Kidney (tissue), 14 donors: ENCODE results near the gene FERMT1. TPM values are rescaled to one million over a fixed set of nuclear protein-coding genes. Genes with fewer than 3 reads are reported as not detected.

Experiments
- DNase-seq, 5 donors: peaks; one replicate each; pipeline ENCODE4 v3.0.0-alpha.2; 2013 to 2020
- FAIRE-seq: peaks from 2 replicates; lab custom pipeline; 2012; peaks lifted over from hg19 to GRCh38; lab: Jason Lieb, UNC
- H3K27ac ChIP-seq, 2 donors: one replicate each; pipeline ENCODE4 v1.7.0; 2013; ENCODE audit warnings: low read depth in 2 of 2, low read length in 2 of 2, inconsistent platforms in 1 of 2
- H3K27me3 ChIP-seq: one replicate; pipeline ENCODE4 v1.7.1; 2013; ENCODE audit warnings: low read length, inconsistent platforms; ENCODE audit not compliant: control insufficient read depth, insufficient read depth
- H3K36me3 ChIP-seq, 3 donors: one replicate each; pipeline versions ENCODE4 v1.7.0 to v1.7.1; 2013; ENCODE audit warnings: low read length in 3 of 3, control low read depth in 1 of 3, inconsistent platforms in 1 of 3; ENCODE audit not compliant: insufficient read depth in 3 of 3, control insufficient read depth in 2 of 3
- H3K4me1 ChIP-seq, 3 donors: one replicate each; pipeline versions ENCODE4 v1.7.0 to v1.7.1; 2013; ENCODE audit warnings: low read length in 3 of 3, inconsistent platforms in 1 of 3, low read depth in 1 of 3; ENCODE audit not compliant: control insufficient read depth in 2 of 3, insufficient read depth in 2 of 3
- H3K4me3 ChIP-seq, 3 donors: one replicate each; pipeline versions ENCODE4 v1.7.0 to v1.8.1; 2013; ENCODE audit warnings: low read length in 3 of 3, control low read depth in 1 of 3, inconsistent platforms in 1 of 3
- H3K9ac ChIP-seq, 3 donors: one replicate each; pipeline versions ENCODE4 v1.7.0 to v1.7.1; 2013; ENCODE audit warnings: low read length in 3 of 3, control low read depth in 1 of 3, inconsistent platforms in 1 of 3
- H3K9me3 ChIP-seq, 3 donors: one replicate each; pipeline versions ENCODE4 v1.7.0 to v1.7.1; 2013; ENCODE audit warnings: low read length in 3 of 3, control low read depth in 1 of 3, inconsistent platforms in 1 of 3; ENCODE audit not compliant: control insufficient read depth in 2 of 3, insufficient read depth in 1 of 3
- intact Hi-C: fragments of 100-400 bp; cut with DNase I; formaldehyde crosslinking; loops from one replicate; pipeline ENCODE4 v1.11.1; 2022
- polyA plus RNA-seq: library from polyadenylated mRNA; stranded (reverse); fragments of 350-450 nt; fragmentation: Illumina TruSeq; extraction: RNeasy Lipid Tissue Mini Kit (QIAGEN cat#74804); gene quantifications from one replicate; pipeline ENCODE4 v1.2.3, GENCODE V29; 2014; ENCODE audit warnings: low read depth, low replicate concordance; ENCODE audit not compliant: insufficient read depth
- total RNA-seq: library from RNA; stranded (reverse); fragmentation: NEBNext Ultra II Directional; extraction: Animal tissue kit (Norgen Biotek cat#: 25700); gene quantifications from one replicate; pipeline ENCODE4 v1.2.1, GENCODE V29; 2021
- TF ChIP-seq, protein P1 (sequence below): IDR thresholded peaks from 3 replicates; pipeline ENCODE4 v1.5.1; 2012; ENCODE audit warnings: mild to moderate bottlenecking, moderate library complexity, borderline replicate concordance; ENCODE audit not compliant: insufficient read depth; ENCODE audit errors: extremely low read depth
- donor health status: control.
- donor health status: control.
- donor health status: control.
- donor health status: control.
- donor health status: control.
- donor health status: DM: yes; HTN: yes; CAD: no.
- donor health status: Normal renal cell carcinoma (clear cell type).

Gene FERMT1
- total and polyA plus RNA-seq, 2 donors from 2014 or later: 0.57 to 2.2 TPM

DNA sequence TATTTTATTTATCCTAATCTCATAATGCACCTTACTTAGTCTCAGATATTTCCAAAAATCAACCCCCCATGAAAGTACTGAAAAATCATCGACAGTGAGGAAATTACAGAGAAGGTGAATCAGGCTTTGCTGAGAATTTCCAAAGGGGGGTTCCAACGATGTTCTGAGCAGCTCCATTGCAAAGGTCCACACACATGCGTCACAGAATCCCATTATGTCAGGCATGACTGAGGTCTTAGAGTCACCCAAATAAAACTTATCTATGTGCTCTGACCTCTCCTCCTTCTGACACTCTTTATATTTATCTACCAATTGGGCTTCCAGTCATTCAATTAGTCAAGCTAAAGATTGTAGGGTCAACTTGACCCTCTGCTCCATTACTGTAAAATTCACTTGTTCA, 56.2 kb downstream of the FERMT1 start:
- H3K36me3 ChIP-seq: no peaks in the 10 kb centered on the region
- TF ChIP-seq, protein P1, sequence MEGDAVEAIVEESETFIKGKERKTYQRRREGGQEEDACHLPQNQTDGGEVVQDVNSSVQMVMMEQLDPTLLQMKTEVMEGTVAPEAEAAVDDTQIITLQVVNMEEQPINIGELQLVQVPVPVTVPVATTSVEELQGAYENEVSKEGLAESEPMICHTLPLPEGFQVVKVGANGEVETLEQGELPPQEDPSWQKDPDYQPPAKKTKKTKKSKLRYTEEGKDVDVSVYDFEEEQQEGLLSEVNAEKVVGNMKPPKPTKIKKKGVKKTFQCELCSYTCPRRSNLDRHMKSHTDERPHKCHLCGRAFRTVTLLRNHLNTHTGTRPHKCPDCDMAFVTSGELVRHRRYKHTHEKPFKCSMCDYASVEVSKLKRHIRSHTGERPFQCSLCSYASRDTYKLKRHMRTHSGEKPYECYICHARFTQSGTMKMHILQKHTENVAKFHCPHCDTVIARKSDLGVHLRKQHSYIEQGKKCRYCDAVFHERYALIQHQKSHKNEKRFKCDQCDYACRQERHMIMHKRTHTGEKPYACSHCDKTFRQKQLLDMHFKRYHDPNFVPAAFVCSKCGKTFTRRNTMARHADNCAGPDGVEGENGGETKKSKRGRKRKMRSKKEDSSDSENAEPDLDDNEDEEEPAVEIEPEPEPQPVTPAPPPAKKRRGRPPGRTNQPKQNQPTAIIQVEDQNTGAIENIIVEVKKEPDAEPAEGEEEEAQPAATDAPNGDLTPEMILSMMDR: no peak
- no peak for FAIRE-seq
- H3K27ac ChIP-seq: no peak overlapping the region
- DNase-seq: no peak
- intact Hi-C loops: no loop called here
- H3K4me3 ChIP-seq: no peak overlapping the region
- no peaks in the 10 kb centered on the region for H3K9me3 ChIP-seq
- no peak overlapping the region for H3K9ac ChIP-seq
- no peaks in the 10 kb centered on the region for H3K27me3 ChIP-seq
- no peaks in the 10 kb centered on the region for H3K4me1 ChIP-seq

GRCh38 chr20:6061544-6061943, 61.3 kb downstream of the FERMT1 start:
- no peak overlapping the region for H3K27ac ChIP-seq
- no peaks in the 10 kb centered on the region for H3K4me1 ChIP-seq
- intact Hi-C loops: no loop called here
- TF ChIP-seq, protein P1: no peak
- no peak overlapping the region for H3K9ac ChIP-seq
- FAIRE-seq: no peak
- no peak for DNase-seq
- no peaks in the 10 kb centered on the region for H3K9me3 ChIP-seq
- H3K27me3 ChIP-seq: no peaks in the 10 kb centered on the region
- no peaks in the 10 kb centered on the region for H3K36me3 ChIP-seq
- H3K4me3 ChIP-seq: no peak overlapping the region

DNA sequence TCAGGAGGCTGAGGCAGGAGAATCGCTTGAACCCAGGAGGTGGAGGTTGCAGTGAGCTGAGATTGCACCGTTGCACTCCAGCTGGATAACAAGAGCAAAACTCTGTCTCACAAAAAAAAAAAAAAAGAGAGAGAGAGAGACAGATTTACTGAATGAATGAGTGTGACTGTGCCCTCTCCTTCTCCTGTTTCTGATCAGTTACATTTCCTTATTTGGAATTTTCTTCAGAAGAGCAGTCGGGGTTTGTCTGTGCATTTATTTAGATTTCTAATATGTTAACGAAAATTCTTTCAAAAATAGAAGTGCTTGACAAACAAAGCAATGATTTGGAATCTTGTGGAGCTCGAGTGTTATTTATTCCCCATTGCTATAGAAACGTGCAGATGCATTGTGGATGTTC, 62.6 kb downstream of the FERMT1 start:
- FAIRE-seq: no peak
- TF ChIP-seq, protein P1: no peak
- intact Hi-C loops: no loop called here

DNA sequence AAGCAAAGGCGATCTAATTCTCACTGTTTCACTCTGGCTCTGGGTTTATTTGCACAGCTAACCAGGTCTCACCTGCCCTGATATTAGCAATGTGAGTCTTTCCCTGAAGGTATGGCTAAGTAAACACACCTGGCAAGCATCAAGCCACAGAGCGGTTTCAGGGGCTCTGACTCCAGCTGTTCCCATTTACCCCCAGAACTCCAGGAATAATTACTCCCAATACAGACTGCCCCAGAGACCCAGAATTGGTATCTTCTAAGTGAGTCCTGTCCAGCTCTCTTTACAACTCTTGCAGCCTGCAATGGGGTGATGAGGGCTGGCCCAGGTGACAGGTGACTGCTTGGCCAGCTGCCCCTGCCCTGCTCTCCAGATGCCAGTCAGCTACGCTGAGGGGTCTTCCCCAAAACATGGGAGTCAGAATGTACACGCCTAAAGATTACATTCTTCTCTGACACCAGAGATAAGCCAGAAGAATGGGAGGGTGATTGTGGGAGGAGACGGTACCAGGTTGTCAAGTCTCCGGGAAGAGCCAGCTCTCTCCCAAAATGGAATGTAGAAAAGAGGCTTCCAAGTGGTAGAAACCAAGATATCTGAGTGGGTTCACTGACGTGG, 64.0 kb downstream of the FERMT1 start:
- intact Hi-C loops: no loop called here
- Histone ChIP-seq H3K9me3 (no peaks in the 10 kb centered on the region), H3K36me3 (no peaks in the 10 kb centered on the region), H3K27me3 (no peaks in the 10 kb centered on the region), H3K4me1 (peaks cover 0 to 2% (median 0%) of the 10 kb centered on the region in 3 donors), H3K9ac (no peak overlapping the region), H3K4me3 (no peak overlapping the region), H3K27ac (no peak overlapping the region)
- TF ChIP-seq, protein P1: no peak
- DNase-seq (peak in 2 of 5 donors; percentile 38 to 48), FAIRE-seq (no peak)

More for the DNA sequence above, 62.6 kb downstream of the FERMT1 start:
- Histone ChIP-seq H3K36me3 (no peaks in the 10 kb centered on the region), H3K27me3 (no peaks in the 10 kb centered on the region), H3K9ac (no peak overlapping the region), H3K9me3 (no peaks in the 10 kb centered on the region), H3K4me3 (no peak overlapping the region), H3K4me1 (no peaks in the 10 kb centered on the region), H3K27ac (no peak overlapping the region)
- no peak for DNase-seq
